Measurements from ENCODE around the gene AUP1.
"Not testable (repeated sequence)": the region's sequence is repeated elsewhere in the genome, so short reads cannot be mapped to it uniquely, and the experiment has no call there.

Gene AUP1, protein sequence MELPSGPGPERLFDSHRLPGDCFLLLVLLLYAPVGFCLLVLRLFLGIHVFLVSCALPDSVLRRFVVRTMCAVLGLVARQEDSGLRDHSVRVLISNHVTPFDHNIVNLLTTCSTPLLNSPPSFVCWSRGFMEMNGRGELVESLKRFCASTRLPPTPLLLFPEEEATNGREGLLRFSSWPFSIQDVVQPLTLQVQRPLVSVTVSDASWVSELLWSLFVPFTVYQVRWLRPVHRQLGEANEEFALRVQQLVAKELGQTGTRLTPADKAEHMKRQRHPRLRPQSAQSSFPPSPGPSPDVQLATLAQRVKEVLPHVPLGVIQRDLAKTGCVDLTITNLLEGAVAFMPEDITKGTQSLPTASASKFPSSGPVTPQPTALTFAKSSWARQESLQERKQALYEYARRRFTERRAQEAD

DNA sequence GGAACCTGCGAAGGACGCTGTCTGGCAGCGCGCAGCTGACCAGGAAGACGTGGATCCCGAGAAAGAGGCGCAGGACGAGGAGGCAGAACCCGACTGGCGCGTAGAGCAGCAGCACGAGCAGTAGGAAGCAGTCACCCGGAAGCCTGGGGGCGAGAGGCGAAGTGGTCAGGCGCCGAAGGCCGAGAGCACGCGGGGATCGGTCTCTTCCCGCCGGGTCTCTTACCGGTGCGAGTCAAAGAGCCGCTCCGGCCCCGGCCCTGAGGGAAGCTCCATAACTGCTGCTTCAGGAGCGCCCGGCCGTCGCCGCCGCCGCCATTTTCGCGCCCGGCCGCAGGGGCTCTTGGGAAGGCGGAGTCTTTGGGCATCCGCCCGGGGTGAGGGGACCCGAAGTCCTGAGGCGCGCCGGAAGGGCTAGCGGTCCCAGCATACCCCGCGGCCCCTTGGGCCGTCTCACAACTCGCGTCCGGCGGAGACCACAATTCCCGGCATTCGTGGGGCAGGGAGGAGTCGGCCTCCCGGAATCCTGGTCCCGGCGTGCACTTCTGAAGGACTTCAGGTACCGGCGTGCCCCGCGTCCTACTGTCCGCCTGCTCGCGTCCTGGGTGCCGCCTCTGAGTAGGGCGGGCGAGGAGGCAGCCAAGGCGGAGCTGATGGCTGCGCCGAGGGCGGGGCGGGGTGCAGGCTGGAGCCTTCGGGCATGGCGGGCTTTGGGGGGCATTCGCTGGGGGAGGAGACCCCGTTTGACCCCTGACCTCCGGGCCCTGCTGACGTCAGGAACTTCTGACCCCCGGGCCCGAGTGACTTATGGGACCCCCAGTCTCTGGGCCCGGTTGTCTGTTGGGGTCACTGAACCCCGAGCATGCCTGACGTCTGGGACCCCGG, at the start of gene AUP1, which contains the start of gene HTRA2:
Gene AUP1, minus strand, starts transcription at position 350 of the 882 bp plus-strand sequence. Its CDS starts 77 bp downstream, at position 273.
Gene HTRA2, plus strand, starts transcription at position 577 of the 882 bp plus-strand sequence. Its CDS starts 74 bp downstream, at position 651.
- peak; percentile 79 for DNase-seq (ENCODE audit: low read depth, low spot score)

DNA sequence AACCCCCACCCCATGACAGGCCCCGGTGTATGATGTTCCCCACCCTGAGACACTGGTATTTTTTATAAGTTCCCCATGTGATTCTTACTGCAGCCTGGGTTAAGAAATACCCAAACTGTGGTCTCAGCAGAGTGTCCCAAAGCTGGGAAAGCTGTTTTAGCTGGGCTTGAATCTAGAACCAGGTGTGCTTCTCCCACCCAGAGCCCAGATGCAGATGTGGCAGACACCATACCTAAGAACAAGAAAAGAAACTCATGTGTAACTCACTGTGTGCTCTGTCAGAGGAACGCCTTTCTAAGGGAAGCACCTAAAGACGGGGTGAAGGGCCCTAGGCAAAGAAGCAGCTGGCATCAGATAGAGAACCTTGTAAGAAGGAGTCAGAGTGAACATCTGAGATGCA, 48.9 kb upstream of the AUP1 start:
- DNase-seq (ENCODE audit: low read depth, low spot score) = no peak

DNA sequence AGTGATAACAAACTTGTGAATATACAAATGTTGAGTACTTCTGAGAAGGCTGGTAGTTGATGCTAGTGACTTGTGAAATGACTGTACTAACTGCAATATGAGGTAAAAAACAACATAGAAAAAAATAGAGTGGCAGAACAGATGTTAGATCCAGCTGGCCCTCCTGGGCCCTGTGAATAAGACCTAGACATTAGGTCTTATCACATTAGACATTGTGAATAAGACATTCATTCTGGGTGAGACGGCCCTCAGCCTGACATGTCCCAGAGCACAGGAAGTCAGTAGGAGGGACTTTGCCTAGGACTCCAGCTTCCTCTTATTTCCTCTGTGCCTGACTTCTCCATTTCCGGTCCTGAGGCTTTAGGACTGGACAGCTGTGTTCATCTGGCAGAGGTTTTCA, 47.9 kb upstream of the AUP1 start:
- no peak for DNase-seq (ENCODE audit: low read depth, low spot score)

DNA sequence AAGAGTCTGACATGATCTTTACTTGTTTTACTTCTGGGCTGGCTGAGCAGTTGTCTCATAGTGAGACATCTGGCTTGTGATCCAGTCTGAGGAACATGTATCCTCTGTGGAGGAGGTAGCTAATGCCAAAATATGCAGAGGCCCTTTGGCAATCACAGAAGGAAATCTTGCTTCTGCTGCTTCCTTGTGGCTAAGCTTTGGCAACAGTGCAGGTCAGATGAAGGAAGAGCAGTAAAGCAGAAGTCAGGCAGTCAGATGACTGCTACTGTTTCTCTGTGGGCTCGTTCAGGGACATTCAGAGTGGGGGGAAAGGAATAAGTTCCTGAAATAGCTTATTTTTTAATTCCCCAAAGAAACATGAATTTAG, 47.3 kb upstream of the AUP1 start:
- no peak for DNase-seq (ENCODE audit: low read depth, low spot score)

DNA sequence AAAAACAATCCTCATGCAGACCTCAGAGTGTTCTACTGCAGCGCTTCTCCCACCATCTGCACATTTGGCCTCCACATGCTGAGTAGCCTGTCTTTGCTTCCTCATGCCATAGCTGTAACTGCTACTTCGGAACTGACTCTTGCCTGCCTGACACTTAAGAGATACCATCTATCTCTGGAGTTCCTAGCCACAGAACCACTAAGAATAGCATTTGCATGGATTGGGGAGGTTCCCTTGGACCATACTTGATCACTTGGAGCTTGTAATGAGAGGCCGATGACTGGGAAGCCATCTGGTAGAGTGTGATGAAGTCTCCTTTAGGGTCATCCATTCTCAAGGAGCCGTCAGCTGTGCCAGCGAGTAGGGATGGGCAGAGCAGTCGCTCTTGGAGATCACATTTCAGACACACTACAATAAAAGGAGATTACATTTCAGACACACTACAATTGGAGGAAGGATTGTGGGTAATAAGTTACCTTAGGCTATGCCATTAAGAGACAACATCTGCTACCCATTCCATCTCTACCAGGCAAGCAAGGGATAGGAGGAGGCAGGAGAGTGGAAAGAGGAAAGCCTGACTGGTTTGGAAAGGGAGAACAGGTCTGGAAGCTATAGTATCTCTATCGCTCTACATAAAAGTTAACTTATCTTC, 46.8 kb upstream of the AUP1 start:
- no peak for DNase-seq (ENCODE audit: low read depth, low spot score)

DNA sequence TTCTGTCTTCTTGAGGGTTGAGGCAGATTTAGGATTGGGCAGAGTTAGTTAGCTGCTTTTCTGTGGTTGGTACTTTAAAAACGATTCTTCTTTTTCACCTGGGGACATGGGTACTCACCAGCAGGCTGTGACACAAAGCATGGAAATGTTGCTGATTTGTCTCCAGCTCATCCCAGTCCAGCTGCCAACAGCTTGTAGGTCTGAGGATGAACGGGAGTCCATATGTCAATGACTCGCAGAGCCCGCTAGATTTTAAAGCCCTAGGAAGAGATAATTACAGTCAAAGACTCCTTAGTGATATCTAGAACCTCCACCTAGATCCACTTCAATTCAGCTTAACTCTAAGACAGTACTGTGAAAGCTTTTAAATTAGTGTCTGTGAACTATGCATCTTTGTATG, 45.8 kb upstream of the AUP1 start:
- DNase-seq (ENCODE audit: low read depth, low spot score) = no peak

DNA sequence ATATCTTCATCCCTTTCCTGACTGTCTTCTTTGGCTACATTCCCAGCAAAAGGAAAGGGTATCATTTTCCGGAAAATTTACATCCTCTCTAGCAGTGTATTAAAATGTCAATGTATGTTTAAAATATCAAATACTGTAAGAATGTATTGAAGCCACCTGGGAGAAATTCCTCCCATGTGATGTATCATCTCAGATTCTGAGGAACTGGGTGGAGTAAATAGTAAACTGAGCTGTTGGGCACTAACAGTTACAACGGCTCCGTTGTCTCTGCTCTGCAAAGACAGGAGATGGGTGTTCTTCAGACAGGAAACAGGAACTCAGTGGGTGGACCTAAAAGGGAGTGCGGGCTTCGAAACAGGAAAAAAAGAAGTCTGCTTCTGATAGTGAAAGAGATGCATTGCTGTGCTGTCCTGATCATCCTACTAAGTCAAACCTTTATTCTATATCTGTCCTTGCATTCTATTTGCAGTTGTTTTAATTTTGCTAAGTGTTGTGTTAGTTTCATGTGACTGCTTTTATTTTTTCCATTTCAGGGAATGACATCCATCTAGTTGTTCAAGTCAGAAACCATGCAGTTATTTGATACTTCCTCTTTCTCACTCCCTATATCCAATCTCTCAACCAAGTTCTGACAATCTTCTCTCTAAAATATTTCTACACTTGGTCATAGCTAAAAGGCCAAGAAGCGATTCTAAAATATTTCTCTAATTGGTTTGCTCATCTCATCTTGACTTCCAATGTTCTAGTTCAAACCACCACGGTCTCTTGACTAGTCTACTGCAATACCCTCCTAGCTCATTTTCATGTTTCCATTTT, 44.4 kb upstream of the AUP1 start:
- no peak for DNase-seq (ENCODE audit: low read depth, low spot score)

DNA sequence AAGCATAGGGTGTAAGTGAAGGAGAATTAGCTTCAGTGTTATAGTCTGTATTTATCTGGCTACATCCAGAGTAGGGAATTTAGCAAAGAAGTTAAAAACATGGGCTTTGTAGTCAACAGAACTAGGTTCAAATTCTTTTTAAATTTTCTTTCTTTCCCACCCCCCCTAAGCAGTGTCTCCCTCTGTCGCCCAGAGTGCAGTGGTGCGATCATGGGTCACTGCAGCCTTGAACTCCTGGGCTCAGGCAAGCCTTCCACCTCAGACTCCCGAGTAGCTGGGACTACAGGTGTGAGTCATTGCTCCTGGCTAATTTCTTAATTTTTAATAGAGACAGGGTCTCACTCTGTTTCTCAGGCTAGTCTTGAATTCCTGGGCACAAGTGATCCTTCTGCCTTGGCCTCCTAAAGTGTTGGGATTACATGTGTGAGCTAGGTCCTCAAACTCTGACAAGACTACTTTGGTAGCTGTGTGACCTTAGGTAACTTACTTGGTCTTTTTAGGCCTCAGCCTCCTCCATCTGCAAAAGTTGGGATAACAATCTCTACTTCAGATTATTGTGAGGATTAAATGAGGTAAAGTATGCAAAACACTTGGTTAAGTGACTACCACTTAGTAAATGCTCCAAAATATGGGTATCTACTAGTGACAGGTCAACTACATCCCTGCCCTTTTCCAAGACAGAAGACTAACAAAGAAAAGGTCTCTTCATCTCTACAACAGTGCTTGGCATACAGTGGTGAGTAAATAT, 42.8 kb upstream of the AUP1 start:
- no peak for DNase-seq (ENCODE audit: low read depth, low spot score)

DNA sequence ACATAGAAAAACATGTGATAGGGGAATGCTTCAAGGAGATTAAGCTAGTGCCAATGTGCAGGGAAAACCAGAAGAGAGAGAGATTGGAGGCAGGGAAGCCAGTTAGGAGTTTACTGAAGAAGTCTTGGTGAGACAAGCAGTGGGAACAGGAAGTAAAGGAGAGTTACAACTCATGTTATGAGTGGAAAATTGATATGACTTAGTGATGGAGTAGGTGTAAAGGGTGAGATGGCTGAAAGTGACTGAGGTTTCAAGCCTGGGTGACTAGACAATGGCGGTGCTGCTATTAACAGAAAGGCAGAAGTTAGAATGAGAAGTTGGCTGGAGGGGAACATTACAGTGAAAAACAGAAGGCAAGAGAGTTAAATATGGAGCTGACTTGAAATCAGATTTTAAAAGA, 41.6 kb upstream of the AUP1 start:
- DNase-seq (ENCODE audit: low read depth, low spot score) = no peak

DNA sequence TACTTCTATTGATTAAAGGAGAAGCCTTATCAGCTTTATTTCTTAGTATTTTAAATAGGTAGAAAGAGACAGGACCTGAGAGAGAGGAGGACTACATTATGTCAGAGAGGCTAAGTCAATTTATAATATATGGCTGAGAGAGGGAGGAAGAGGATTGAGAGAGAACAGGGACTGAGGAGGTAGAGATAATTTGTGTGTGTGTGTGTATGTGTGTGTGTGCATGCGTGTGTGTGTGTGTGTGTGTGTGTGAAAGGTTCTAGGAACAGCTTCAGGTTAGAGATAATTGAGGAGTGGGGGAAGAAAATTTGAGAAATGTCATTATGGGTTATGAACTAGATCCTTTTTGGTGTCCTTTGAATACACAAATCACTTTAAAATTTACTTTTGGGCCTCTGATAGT, 40.2 kb upstream of the AUP1 start:
- no peak for DNase-seq (ENCODE audit: low read depth, low spot score)

DNA sequence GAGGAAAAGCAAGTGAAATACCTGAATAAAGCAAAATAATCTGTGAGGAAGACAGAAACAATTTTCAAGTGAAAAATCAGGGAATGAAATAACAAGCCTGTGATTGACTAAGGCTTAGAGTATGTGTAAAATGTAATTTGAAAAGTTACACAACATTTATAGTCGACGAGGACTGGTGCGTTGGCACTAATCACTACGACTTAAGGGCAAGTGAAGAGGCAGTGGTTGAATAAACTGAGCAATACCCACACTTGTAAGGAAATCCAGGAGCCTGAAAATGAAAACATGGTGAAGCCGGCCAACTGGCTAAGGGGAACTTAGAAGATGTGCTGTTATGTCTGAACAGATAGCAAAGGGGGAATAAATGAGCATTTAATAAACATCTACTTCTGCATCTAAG, 38.4 kb upstream of the AUP1 start:
- DNase-seq (ENCODE audit: low read depth, low spot score) = no peak

DNA sequence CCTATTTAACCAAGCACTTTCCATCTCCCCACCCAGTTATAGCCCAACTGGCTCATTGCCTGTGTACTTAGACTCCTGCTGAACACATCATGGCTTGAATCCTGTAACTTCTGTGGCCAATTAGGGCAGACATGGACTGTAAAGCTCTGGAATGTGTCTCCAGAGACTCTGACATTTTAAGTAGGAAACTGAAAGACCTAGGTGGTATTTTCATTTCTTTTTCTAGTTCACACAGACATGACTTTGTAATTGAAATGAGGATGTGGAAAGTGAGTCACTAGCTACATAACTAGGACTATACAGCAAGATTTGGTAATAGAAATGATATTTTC, 37.2 kb upstream of the AUP1 start:
- DNase-seq (ENCODE audit: low read depth, low spot score) = no peak

DNA sequence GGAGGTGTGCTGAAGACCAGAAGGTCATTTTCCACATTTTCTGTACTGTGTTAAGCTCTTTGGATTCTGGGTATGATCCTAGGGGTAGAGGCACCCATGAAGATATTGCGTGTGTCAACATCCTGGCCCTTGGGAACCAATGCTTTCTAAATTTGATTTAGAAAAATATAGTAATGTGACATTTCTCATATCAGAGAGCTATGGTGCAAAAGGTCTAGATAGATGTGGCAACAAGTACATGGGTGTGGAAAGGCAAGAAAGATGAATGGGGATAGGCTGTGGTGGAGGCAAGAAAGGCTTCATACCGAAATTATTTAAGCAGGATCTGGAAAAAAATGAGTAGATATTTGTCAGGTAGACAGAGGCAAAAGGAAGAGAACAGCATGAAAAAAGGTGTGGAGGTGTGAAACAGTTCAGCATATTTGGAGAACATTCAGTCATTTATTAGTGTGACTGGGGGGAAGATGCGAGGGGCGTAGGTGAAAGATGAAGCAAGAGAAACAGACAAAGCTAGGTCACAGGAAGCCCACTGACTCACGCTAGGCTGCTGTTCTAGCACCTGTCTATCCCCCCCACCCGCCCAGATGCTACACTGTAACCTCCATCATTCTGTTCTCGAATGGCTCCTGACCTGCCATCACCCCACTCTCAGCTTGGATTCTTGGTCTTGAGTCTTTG, 36.7 kb upstream of the AUP1 start:
- no peak for DNase-seq (ENCODE audit: low read depth, low spot score)

DNA sequence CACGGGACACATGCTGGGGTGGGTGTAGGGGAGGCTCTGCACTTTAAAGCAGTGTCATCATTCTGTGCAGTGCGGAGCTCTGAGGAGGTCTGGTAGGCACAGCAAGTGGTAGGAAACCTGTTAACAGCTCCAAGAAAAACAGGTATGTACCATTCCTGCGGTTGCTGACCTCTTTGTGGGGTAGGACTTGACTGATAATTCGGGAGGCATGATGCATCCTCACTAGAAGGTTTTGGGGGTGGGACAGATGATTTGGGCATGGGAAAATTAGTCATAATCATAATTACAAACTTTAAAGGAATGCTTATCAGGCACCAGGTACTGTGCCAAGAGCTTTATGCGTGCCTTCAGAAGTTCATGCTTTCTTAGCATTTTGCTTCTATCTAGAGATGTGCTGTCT, 34.7 kb upstream of the AUP1 start:
- DNase-seq (ENCODE audit: low read depth, low spot score) = no peak

DNA sequence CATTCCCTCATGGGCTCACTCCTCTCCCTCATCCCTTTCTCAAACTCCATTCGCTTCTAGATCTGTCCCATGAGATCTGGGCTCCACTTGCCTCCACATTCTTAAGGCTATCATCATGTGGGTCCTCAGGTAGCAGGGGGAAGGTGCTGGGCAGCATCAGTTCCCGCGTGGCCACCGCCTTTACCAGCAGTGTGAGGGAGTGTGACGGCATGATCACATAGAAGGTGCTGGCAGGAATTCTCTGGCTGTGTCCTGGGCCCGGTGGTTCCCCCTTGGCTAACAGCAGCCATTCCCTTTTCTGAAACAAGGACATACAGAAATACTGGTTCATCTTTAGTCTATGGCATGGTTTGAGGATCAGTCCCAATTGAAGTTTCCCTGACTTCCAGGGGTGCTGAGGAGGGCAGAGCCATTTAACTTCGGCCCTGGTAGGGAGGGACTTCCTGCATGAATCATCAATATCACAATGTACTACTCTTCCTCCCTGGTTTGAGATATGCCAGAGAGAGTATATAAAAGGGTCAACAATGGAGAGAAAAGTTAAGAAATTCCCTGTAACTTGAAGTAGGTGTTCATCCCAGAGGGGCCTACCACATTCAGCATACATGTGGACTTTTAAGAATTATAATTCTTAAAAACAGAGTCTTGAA, 32.7 kb upstream of the AUP1 start:
- DNase-seq (ENCODE audit: low read depth, low spot score) = no peak

DNA sequence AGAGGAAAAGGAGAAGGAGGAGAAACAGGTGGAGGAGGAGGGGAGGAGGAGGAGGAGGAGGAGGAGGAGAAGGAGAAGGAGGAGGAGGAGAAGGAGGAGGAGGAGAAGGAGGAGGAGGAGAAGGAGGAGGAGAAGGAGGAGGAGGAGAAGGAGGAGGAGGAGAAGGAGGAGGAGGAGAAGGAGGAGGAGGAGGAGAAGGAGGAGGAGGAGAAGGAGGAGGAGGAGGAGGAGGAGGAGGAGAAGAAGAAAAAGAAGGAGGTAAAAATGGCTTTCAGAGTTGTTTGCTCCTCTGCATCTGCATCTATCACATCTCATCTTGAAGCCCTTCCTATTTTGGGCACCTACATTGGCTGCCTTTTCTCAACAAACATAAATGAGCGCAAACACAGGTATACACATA, 31.5 kb upstream of the AUP1 start:
- not testable (repeated sequence) for DNase-seq (ENCODE audit: low read depth, low spot score)

DNA sequence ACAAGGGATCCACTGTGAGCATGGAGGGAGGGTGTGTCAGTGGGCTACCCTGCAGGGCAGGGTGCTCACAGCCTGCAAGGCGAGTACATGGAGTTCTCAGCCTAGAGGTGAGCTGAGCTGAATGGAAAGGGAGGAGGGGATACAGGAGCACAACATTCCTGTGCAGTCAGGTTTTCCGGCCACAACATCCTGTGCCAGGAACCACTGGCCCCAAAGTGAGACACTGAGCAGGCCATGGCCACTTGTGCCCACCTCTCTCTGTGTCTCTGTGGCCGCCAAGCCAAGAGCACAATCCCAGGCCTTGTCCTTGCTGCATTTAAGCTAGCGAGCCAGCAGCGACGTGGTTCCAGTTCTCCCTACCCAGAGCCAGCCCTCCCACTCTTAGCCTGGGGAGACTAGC, 31.1 kb upstream of the AUP1 start:
- no peak for DNase-seq (ENCODE audit: low read depth, low spot score)

DNA sequence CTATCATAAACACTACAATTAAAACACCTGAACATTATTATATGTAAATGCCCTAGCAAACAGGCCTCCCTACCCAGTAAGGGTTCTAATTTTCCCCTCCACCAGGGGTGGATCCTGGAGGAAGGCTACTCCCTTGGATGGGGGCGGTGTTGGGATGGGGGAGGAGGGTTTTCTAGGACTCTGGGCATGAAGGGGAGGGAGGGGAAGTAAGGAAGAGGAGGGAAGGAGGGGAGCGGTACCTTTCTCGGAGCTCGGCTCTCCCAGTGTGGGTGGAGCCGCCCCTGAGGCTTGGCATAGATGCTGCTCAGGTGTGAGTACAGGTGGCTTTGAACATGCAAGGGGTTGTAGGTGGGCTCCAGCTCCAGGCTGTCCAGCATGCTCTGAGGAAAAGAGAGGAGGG, 30.4 kb upstream of the AUP1 start:
- DNase-seq (ENCODE audit: low read depth, low spot score) = no peak

DNA sequence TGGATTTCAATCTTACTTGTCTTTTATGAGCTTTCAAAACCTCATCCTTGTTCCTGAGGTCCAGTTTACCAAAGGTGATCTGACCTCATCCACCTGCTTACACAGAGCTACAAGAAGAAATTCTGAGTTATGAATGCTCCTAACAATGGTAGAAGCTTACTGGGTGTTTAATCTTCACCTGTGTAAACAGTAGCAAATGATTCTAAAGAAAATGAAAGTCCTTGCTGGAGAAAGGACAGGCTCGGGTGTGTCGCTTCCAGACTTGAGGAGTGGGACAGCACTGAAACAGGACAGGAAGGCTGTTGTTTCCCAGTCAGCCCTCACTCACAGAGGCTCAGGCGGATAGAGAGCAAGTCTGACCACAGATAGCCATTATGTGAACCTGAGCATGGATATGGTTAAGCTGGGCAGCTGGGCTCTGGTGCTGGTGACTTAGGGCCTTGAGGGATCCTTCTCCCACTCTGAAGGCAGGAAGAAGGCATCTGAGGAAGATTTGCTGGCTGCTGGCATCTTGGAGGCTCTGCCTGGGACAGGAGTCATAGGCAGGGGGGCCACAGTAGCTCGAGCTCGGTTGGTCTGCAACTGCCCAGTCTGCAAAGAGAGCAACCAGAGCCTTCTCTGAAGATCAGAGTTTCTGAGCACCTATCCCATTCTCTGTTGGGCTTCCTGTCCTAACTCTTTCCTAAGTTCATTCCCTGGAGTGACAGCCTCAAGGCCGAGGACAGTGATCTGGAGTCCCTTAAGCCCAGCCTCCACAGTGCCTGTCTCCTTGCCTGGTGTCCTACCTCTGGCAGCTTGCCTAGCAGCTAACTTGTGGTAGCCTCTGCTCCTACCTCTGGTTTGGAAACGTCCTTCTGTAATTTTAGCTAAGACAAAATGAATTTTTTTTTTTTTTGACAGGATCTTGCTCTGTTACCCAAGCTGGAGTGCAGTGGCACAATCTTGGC, 29.1 kb upstream of the AUP1 start:
- DNase-seq (ENCODE audit: low read depth, low spot score) = no peak

All from activated naive CD8-positive, alpha-beta T cell treated with anti-CD3 and anti-CD28 coated beads, Interleukin-2, amount 50 U/mL, for 16 hours (primary cell).